KG1 (cell line): ENCODE results near the gene TARS2.
A peak's percentile ranks its signal among the peaks of the same experiment; 100 is the strongest.

Source experiments
- DNase-seq: peaks from one replicate; lab custom pipeline; 2025; lab: John Stamatoyannopoulos, UW

TARS2 gene

GRCh38 chr1:150486966-150487762 is at the start of gene TARS2:
Gene TARS2, plus strand, starts transcription at chr1:150487419. Its CDS starts 32 bp downstream, at chr1:150487451.
- peak; percentile 97 for DNase-seq

GRCh38 chr1:150441121-150441520 is 46.1 kb upstream of the TARS2 start:
- DNase-seq, result no peak

GRCh38 chr1:150444232-150444631 is 43.0 kb upstream of the TARS2 start:
- DNase-seq, result no peak

GRCh38 chr1:150456146-150456647 is 31.0 kb upstream of the TARS2 start:
- DNase-seq, result no peak

GRCh38 chr1:150464422-150464826 is 22.8 kb upstream of the TARS2 start:
- peak; percentile 42 for DNase-seq

GRCh38 chr1:150466964-150467363 is 20.3 kb upstream of the TARS2 start:
- no peak for DNase-seq

GRCh38 chr1:150469291-150469690 is 17.9 kb upstream of the TARS2 start:
- DNase-seq, result no peak

- DNase-seq, result no peak
These were observed 14.5 kb upstream of the TARS2 start for GRCh38 chr1:150472601-150473200.

- no peak for DNase-seq
These were observed 13.6 kb upstream of the TARS2 start for GRCh38 chr1:150473659-150474058.

GRCh38 chr1:150474869-150475268 is 12.3 kb upstream of the TARS2 start:
- DNase-seq, result no peak

GRCh38 chr1:150476754-150477153 is 10.5 kb upstream of the TARS2 start:
- no peak for DNase-seq

GRCh38 chr1:150477320-150477719 is 9.9 kb upstream of the TARS2 start:
- no peak for DNase-seq

GRCh38 chr1:150477733-150478132 is 9.5 kb upstream of the TARS2 start:
- no peak for DNase-seq

- no peak for DNase-seq
These were observed 7.8 kb upstream of the TARS2 start for GRCh38 chr1:150479370-150479769.

- no peak for DNase-seq
These were observed 7.3 kb upstream of the TARS2 start for GRCh38 chr1:150479927-150480352.

- no peak for DNase-seq
These were observed 2.8 kb upstream of the TARS2 start for GRCh38 chr1:150484431-150484830.

GRCh38 chr1:150484861-150485260 is 2.4 kb upstream of the TARS2 start:
- no peak for DNase-seq

GRCh38 chr1:150487763-150488115 is 520 bp downstream of the TARS2 start:
- DNase-seq, result no peak

- DNase-seq, result no peak
These were observed 6.0 kb downstream of the TARS2 start for GRCh38 chr1:150493175-150493574.

GRCh38 chr1:150498342-150498741 is 11.1 kb downstream of the TARS2 start:
- DNase-seq, result no peak

GRCh38 chr1:150505431-150505830 is 18.2 kb downstream of the TARS2 start:
- DNase-seq, result no peak

- DNase-seq, result no peak
These were observed 21.0 kb downstream of the TARS2 start, which contains the start of gene ECM1 for GRCh38 chr1:150507912-150508864. Gene ECM1, plus strand, starts transcription at chr1:150508109. Its CDS starts 101 bp downstream, at chr1:150508210.
